ENCODE measurements around the gene RHCG.

- TF ChIP-seq POLR2A (IDR thresholded peaks at IDR 0.05; ENCODE audit: low read length), result no peak
- TF ChIP-seq GATA1 (IDR thresholded peaks at IDR 0.05; ENCODE audit: low read depth, low read length), result no peak
Measured at GRCh38 chr15:89542369-89542768, 46.0 kb upstream of the RHCG start.
